NCI-H2227 (cell line): Measurements from ENCODE around the gene SLC25A21.

Experiments used
- DNase-seq: peaks from one replicate; lab custom pipeline; 2025; ENCODE audit not compliant: unreplicated experiment; lab: John Stamatoyannopoulos, UW

The SLC25A21 gene

DNA sequence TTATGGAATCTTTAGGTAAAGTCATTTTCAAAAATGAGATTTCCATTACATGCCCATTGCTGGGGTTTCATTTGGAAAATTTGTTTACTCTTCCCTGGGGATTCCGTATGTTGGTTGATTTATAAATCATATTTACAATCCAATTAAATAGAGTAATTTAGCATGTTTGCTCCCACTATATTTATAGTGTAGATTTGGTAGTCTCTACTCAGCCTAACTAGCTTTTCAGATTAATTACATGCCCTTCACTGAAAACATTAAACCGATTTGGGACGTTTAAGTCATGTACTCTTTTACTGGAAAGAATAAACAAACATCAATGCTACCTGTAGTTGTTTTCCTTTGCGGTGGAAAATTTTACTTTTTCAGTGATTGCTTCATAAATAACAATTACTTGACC, 500.3 kb downstream of the SLC25A21 start:
- no peak for DNase-seq

DNA sequence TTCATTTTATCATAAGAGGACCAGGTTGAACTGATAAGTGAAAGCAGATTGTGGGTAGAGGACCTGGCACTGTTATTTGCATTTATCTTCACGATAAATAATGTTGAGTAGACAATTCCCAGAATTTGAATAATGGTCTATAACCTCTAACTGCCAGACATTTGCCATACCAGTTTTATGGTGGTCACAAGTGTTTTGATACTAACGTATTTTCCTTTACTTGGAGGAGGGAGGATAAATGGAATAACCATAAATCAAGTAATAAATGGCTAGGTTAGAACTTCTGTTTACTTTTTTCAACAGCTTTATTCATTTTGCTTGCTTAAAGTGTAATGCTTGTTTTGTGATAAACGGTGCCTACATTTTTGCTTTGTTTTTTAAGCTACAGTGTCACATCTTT, 501.3 kb downstream of the SLC25A21 start:
- no peak for DNase-seq

DNA sequence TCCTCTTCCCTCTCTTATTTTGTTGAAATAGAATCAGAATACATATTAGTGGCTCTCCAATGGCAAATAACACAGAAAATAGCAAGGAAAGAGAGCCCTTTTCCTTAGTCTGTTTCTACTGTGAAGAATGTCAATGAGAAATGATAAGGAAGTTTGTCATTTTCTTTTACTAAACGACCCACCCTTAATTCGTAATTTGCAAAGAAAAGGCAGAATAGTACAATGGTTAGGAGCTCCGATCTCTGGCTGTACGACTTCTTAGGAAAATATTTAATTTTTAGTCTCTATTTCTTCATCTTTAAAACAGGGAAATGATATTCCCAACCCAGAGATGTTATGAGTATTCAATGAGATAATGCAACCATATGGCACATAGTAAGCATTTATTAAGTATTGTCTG, 504.7 kb downstream of the SLC25A21 start:
- DNase-seq = no peak

DNA sequence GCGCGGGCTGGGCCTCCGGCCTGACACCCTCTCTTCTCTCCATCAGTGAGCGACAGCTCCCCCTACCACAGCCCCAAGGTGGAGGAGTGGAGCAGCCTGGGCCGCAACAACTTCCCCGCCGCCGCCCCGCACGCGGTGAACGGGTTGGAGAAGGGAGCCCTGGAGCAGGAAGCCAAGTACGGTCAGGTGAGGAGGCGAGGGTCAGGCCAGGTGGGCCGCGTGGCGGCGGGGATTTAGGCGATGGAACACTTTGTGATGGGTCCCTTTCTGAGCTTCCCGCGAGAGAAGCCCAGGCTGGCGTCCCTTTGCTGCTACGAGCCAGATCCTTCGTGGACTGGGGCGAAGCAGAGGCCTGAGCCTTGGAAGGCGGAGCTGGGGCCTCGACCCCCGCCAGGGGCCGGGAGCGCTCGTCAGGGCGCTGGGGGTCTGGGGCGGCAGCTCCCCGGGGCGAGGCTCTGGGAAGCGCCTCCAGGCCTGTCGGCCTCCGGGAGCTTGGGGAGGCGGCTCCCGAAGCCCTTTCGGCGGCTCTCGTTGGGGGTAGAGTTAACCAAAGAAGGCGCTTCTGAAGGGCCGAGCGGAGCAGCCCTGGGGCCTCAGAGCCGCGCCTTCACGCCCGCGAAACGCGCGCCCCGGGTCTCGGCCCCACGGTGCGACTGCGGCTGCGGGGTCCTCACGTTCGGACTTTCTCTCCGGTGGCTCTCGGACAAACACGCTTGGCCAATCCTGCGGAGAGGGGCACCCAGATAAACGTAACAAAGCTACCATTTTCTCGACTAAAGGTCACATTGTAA, 505.8 kb downstream of the SLC25A21 start:
- DNase-seq = no peak

DNA sequence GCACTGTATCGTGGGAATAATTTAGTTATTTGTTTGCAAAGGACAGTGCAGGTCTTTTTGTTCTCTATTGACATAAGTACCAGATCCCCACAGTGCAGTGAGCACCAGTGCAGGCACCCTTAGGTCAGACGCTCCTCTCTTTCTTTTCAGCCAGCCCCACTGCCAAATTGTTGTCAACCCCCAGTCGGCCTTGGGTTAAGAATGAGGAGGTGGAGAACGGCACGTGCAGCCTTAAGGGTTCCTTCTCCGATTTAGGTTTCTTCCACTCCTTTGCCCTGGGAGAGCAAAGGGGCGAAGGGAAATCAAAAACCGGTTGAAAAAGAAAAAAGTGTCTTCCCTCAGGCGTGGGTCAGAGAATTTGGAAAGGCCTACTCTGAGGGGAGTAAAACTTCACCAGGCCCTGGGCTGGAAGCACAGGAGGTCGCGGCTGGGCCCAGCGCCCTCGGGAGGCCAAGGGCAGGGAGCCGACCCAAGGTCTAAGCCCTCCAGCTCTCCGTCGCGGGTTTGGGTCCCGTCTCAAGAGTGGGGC, 506.5 kb downstream of the SLC25A21 start:
- DNase-seq = no peak

DNA sequence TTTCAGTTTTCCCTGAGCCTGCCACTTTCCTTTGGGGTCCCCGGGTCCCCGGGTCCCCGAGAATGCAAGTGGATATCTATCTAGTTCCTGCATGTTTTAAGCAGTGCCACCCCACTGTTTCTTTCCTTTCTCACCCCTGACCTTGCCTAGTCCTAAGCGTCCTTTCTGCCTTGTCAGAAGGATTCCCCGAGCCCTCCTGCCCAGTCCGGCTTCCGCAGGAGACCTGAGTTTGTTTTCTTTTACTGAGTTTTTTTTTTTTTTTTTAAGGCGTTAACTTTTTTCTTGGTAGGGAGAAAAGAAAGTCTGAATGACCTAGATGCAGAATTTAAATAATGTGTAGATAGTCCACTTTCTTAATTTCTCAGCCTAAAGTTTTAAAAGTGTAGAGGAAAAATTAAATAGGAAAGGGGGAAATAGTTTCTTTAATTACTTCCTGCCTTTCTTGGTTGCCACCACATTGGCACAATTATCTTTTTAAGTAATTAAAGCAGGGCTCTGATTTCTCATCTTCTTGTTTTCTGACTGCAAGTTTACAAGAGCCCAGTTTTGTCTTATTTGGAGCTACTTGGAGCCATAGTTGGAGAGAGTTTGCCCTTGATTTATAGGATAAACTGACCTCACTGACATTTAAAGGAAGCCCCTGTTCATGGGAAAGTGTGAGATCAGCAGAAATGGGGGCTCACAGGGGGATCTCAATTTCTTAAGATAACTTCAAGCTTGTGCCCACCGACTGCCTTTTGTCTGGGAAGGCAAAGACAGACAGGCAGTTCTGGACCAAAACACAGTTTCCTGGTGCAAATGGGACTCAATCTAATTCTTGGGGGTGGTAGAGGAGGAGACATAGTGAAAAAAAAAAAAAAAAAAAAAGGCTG, 507.8 kb downstream of the SLC25A21 start:
- no peak for DNase-seq

DNA sequence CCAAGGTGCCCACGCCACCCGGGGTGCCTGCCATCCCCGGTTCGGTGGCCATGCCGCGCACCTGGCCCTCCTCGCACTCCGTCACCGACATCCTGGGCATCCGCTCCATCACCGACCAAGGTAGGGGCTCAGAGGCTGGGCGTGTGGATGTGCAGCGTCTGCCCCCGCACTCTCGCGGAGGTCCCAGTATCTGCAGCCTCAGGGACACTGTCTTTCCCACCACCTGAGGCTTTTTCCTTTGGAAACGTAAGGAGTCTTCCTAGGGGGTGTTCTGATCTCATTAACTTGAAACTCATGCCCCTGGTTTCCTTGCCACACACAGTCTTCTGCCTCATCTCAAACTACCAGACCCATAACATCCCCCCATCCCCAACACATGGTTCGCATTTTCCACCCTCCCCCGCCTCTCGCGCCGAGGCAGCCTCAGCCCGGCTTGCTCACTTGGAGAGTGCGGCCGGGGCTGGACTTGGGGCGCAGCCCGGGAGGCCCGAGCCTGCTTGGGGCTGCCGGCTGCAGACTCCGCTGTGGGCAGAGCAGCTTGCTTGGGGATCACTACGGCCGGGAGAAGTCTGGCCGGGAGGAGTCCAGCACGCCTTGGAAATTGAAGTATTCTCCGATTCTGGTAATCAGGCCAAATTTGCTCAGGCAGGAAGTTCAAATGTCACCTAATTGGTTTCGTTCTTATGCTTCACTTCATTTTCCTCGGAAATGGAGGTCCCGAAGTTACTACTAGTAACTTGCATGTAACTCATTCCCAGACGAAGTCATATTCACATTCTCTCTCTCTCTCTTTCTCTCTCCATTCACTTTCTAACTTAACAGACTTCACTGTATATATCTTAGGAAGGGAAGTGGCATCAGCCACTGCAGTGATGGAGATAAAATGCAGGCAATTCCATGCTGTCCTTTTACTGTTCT, 508.7 kb downstream of the SLC25A21 start:
- DNase-seq = no peak

DNA sequence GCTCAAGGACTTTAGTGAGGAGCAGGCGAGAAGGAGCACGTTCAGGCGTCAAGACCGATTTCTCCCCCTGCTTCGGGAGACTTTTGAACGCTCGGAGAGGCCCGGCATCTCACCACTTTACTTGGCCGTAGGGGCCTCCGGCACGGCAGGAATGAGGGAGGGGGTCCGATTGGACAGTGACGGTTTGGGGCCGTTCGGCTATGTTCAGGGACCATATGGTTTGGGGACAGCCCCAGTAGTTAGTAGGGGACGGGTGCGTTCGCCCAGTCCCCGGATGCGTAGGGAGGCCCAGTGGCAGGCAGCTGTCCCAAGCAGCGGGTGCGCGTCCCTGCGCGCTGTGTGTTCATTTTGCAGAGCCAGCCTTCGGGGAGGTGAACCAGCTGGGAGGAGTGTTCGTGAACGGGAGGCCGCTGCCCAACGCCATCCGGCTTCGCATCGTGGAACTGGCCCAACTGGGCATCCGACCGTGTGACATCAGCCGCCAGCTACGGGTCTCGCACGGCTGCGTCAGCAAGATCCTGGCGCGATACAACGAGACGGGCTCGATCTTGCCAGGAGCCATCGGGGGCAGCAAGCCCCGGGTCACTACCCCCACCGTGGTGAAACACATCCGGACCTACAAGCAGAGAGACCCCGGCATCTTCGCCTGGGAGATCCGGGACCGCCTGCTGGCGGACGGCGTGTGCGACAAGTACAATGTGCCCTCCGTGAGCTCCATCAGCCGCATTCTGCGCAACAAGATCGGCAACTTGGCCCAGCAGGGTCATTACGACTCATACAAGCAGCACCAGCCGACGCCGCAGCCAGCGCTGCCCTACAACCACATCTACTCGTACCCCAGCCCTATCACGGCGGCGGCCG, 509.6 kb downstream of the SLC25A21 start:
- DNase-seq = peak; percentile 43

DNA sequence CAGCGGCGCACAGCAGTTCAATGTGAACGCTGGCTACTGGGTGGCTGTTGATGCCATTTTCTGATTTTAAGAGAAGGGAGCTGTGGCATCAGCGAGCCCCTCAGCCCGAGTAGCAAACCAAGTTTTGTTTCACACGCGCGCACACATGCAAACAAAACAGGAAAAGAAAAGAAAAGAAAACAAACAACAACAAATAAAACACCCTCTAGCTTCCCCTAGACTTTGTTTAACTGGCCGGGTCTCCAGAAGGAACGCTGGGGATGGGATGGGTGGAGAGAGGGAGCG, 510.2 kb downstream of the SLC25A21 start:
- DNase-seq = no peak

DNA sequence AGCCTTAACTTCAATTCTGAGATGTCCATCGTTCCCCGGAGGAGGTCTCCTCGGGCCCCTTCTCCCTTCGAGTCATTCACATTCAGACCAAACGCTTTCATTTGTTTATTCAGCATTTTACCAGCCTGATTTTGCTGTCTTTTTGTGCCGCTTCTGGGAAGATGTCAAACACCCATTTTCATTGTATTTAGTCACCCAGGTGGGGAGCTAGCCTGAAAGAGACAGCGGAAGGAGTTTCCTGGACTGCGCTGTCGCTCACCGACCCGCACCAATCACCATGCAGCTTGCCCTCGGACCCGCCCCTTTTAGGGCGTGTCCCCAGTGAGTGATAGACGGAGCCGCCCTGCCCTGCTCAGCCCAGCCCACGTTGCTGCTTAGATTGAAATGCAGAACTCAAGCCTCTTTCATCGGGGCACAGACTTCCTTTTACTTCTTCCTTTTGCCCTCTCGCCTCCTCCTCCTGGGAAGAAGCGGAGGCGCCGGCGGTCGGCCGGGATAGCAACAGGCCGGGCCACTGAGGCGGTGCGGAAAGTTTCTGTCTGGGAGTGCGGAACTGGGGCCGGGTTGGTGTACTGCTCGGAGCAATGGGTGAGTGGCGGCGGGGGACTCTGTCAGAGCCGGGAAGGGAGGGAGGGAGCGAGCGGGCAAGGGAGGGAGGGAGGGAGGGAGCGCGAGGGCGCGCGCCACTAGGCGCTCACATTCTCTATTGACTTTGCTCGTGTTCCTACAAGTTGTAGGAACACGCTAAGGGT, 510.7 kb downstream of the SLC25A21 start, which contains the start of gene PAX9:
PAX9 (plus strand) TSS at position 355 of the 752 bp plus-strand sequence; CDS start at position 585, 230 bp downstream.
- peak; percentile 91 for DNase-seq

DNA sequence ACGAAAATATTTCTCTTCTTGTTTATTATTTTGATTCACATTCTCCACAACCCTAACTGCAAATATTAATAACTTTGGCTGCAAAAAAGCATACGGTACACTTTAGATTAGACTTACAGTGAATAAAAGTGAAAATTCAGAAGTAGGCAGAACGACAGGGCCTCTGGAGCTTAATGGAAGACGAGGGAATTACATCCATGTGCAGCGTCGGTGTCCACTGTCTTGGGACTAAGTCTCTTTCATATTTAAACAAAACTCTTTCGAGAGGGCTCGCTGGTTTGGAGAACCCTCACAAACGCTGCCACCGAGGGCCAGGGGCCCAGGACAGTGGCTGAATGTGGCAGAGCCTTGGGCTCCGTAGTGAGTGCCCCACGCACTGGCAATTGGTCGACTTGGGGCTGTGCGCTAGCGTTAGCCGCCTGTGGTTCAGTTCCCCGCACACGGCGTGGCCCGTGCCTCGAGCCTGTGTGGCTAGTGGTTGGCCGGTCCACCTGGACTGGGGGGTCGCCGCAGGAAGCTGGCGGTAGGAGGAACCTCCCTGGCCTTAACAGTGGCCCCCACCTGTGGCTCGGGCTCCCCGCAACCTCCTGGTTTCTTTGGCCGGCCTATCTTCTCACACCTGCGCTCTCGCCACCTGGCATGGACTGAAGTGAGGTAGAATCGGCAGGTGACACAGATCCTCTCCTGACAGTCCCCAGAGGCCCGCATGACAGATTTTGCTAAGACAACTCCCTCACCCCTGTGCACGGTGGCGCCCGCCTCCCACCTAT, 511.5 kb downstream of the SLC25A21 start:
- DNase-seq = no peak

DNA sequence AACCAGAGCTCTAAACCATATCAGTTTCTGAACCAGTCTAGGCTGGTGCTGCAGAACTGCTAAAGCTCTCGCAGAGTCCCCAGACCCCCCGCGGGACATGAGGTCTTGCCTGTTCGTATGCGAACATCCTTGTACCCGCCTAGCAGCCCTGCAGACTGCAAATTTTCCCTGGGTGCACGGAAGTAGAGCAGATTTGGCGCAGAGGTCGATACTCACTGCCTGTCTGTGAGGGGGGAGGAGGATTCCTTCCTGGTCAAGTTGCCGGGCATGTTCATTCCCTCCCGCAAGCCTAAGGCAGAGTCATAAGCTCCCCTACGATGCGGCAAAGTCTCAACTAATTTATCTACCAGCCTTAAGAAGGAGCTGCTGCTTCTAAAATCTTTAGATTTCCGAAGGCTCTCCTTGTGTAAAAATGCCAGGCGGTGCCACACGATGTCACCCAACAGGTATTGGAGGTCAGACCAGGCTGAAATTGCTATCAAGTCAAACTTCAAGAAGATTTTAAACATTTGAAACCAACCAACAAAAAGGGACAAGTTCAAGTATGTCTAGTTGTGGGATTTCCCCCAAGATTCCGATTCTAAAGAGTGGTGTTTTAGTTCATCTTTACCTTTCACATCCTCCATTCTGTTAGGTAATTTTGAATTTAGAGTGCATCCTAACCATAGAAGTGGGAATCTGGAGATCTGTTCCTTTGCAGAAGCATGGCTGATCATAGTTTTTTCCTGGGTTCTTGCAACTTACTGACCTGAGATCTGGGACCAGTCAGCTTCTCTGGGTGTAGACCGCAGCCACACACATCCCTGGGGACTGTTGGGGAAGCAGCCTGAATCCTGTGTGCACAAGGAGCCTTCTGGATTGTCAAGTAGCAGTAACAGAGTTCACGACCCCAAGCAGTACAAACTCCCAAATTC, 512.3 kb downstream of the SLC25A21 start:
- DNase-seq = no peak

DNA sequence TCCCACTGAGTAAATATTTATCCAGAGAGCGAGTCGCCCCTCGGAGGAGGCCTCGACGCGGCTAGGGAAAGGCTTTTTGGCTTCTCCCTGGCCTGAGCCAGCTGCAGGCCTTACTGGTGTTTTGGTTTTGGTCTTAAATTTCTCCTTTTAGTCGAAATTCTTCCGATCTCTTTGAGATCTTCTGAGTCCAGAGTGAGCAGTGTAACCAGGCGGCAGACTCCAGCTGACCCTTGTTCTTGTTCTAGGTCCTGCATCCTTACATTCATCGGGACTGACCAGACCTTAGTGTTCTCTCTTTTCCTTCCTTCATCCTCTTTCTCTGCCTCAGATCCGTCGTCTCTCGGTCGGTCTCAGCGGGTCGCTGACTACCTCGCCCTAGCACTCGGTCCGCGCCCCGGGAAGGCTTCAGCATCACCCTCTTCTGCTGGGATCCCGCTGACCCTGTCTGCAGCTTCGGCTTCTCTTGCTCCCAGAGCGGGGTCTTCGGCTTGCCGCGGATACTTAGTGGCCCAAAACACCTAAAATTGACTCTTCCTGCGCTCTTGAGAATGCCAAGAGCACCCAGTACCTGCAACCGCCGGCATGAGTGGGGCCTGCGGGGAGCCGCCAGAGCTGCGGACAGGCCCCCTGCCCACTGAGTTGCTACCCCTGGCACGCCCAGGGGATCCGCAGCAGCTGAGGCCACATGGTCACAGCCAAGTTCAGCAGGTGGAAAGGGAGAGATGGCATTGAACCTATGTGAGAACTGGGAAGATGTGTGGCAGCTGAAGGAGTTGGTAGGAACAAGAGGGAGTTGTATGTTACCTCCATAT, 513.2 kb downstream of the SLC25A21 start:
- no peak for DNase-seq

DNA sequence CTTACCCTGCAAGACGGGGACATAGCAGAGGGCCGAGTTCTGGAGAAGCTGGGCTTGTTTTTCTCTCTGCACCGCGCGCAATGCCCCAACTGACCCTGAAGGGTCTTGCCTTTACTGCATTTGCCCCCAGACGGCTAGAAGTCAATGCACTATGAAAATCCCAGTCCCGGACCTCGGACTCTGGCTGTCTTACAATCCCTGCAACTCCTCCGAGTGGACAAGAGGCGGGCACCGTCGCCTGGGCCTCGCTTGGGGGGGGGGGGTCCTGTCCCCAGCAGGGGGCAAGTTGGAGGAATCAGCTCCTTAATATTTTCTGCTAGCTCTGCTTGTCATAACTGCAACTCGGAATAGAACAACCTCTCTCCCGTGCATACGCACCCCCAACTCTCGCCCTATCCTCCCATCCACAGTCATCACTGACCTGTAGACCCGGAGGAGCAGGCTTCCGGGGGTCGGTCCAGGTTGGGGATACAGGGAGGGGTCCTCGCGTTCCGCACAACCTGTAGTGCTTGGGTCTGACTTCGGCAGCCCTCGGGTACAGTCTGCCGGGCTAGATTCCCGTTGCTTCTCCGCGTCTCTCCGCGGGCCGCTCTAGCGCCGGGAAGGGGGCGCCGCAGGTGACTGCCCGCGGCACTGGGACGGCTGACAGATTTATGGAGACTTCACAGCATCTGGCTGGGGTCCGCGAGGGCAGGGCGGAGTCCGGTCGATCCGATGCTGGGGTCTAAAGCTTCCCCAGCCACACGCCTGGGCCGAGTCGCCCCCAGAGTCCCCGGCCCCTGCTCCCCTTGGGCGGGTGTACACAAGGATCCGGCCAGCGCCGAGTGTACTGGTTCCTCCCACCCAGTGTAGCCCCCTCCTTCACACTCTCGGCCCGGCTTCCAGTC, 514.0 kb downstream of the SLC25A21 start:
- DNase-seq = no peak

DNA sequence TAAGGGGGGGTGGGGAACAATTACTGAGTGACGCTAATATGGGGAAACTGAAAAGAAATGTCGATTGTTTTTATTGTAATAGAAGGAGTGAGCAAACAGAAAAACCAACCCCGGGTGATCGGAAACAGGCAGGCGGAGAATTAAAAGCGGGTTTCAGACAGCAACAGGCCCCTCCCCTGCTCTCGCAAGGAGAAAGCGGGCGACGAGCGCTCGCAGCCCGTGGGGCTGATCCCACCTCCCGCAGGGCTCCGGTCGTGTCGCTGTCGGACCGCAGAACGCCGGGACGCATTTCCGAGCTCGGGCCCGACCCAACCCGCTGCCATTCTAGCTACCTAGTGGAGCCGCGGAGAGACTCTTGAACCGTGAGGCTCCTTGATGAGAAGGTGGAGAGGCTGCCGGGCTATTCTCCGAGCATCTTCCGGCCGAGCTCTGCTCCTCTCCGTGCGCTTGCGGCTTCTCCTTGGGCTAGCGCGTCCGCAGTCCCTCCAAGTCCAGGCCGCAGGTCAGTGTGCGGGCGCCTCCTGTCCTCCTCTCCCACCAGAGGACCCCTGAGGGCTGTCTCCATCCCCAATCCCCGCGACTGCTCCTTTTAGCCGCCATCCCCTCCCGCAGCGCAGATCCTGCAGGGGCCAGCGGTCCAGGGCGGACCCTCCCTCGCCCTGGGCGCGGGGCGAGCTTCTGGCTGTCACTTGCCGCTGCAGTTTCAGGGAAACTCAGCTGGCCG, 514.8 kb downstream of the SLC25A21 start:
- no peak for DNase-seq
